ENCODE results near the gene PPP6R2.
A peak's percentile ranks its signal among the peaks of the same experiment; 100 is the strongest.

The PPP6R2 gene, protein sequence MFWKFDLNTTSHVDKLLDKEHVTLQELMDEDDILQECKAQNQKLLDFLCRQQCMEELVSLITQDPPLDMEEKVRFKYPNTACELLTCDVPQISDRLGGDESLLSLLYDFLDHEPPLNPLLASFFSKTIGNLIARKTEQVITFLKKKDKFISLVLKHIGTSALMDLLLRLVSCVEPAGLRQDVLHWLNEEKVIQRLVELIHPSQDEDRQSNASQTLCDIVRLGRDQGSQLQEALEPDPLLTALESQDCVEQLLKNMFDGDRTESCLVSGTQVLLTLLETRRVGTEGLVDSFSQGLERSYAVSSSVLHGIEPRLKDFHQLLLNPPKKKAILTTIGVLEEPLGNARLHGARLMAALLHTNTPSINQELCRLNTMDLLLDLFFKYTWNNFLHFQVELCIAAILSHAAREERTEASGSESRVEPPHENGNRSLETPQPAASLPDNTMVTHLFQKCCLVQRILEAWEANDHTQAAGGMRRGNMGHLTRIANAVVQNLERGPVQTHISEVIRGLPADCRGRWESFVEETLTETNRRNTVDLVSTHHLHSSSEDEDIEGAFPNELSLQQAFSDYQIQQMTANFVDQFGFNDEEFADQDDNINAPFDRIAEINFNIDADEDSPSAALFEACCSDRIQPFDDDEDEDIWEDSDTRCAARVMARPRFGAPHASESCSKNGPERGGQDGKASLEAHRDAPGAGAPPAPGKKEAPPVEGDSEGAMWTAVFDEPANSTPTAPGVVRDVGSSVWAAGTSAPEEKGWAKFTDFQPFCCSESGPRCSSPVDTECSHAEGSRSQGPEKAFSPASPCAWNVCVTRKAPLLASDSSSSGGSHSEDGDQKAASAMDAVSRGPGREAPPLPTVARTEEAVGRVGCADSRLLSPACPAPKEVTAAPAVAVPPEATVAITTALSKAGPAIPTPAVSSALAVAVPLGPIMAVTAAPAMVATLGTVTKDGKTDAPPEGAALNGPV

DNA sequence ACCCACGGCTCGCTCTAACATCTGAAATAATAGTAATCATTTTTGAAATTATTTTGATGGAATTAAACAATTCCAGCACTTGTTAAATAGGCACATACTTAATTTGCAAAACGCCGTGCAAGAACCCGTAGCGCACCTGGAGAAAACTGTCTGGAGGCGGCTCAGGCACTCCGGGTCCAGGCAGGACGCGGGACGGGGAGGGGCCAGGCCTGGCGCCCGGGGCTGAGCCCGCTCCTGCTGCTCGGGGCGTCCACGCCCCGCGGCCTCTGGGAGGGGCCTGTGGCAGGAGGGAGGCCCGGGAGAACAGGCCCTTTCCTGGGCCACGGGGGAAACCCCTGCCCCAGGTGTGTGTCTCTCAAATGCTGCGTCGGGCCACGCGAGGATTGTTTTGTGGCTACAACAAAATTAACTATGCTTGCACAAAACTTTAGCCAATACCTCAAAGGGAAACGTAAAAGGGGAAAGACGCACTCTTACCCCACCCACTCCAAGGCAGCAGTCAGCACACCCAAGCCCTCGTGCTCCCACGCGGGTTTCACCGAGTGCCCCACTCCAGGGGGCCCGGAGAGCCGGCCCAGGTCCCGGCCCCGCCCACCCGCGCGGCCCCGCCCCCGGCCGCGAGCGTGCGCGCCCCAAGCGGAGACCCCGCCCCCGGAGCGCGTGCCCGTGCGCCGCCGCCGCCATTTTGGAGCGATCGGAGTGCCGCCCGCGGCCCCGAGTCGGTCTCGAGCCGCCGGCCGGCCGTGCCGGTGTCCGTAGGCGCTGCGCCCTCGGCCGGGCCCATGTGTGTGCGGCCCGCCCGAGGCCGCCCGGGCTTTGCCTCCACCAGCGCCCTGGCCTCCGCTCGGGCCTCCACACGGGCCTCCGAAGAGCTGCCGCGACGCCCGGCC lies at the start of gene PPP6R2:
TSS of gene PPP6R2 (plus strand) at position 677 of the 890 bp plus-strand sequence. CDS start 50,582 bp downstream, outside the sequence.
- DNase-seq, result peak; percentile 97

DNA sequence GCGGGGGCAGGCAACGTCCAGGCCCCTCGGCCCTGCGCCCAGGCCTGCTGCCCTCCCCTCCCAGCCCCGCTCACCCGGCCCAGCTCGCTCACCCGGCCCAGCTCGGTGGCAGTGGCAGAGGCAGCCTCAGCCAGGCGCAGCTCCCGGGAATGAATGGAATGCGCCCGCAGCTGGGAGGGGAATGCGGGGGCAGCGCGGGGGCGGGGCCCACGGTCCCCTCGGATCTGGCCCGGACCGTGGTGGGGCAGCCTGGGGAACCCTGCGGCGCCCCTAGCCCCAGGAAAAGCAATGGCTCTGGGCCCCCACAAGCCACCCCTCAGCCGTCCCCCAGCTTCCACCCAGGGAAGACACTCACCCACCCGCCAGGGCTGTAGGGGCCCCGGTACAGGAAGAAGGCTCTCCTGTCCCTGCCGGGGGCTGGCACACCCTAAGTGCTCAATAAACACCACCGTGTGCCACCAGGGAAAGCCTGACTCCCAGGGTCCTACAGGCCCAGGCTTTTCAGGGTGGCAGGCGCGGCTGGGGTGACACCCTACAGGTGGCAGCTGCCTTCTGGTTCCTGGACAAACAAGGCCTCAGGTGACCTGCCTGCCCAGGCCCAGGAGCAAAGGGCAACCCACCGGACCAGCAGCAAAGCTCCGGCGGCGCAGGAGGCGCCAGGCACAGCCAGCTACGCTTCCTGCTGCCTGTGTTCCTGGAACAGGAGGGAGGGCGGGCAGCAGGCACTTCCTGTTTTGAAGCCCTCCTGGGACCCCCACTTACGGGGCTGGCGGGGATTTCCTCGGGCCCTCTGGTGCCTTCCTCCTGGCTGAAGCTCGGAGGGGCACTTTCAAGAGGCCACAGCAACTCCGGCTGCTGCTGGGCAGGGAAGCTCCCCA lies 49.4 kb upstream of the PPP6R2 start:
- no peak for DNase-seq

DNA sequence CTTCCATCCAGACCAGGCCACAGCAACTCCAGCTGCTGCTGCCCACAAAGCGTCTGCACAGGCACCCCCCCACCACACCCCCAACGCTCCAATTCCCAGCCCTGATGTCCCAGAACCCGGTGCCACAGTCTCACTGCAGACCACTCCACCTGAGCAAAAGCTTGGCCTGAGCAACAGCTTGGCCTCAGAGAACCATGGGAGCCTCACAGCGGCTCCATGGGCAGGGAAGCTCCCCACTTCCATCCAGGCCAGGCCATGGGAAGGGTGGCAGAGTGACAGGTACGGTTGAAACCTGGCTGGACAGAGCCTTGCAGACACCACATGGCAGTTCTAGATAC lies 48.8 kb upstream of the PPP6R2 start:
- no peak for DNase-seq

DNA sequence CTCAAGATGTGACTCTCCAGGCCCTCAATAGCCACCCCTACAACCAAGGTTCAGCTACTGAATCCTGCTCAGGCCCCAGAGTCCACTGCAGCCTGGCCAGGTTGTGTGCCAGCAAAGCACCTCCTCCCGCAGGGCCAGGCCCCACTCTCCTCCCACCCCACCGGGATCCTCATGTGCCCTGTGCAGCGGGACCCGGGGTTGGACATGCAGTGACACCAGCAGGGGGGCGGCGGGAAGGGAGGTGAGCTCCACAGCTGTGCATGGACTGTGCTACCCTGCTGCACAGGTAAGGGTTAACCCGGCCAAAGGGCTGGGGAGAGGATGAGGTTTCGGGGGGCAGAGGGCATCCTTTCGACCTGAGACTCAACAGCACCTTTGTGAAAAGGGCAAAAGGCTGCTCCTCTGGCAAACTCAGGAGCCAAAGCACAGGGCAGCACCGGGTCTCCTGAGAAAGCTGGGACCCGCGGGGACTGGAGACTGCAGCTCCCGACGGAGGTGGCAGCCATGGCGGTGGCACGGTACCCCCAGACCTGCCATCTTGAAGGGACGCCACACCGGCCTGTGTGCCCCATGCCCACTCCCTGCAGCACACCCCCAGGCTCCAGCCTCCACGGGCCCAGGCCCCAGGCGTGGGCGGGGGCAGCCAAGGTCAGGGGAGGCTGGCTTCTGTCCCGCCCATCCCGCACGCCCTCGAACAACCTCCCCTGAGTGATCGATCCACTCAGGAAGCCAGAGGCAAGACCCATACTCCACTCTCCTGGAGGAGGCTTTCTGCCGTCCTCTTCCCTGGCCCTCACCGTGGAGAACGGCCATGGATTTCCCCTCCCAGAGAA lies 46.3 kb upstream of the PPP6R2 start:
- DNase-seq, result no peak

DNA sequence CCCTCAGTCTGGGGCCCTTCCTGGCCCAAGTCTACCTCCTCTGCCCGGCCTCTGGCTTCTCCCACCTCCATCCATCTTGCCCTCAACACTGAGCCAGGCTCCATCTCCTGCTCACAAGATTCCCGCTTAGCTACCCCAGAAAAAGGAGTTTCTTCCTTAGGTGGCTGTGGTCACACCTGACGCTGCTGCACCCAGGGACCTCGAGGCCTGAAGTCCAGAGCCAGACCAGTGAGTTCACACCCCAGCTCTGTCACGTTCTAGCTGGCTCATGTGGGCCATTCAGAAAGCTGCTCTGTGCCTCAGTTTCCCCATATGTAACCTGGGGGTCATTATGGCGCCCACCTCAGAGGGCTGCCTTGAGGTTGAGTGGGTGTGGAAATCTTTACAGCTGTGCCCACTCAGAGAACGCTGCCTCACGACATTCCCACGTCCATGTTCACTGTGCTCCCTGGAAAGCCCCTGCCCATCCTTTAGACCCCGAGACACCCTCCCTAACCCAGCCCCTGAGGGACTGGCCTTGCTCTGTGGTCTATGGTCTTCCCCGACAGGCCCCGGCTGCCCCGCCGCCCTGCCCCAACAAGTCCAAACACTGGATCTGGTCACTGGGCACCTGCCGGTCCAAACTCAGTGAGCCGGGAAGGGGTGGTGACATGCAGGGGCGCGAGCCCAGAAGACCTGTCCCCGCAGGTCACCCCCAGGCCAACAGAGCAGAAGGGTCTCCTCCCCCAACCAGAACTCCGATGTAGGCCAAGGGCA lies 45.4 kb upstream of the PPP6R2 start:
- DNase-seq, result no peak

GRCh38 chr22:50298266-50298637 lies 44.9 kb upstream of the PPP6R2 start:
- no peak for DNase-seq

- no peak for DNase-seq
Measured at GRCh38 chr22:50298937-50299784, 44.0 kb upstream of the PPP6R2 start.

- DNase-seq, result no peak
Measured at GRCh38 chr22:50299785-50300619, 43.1 kb upstream of the PPP6R2 start.

DNA sequence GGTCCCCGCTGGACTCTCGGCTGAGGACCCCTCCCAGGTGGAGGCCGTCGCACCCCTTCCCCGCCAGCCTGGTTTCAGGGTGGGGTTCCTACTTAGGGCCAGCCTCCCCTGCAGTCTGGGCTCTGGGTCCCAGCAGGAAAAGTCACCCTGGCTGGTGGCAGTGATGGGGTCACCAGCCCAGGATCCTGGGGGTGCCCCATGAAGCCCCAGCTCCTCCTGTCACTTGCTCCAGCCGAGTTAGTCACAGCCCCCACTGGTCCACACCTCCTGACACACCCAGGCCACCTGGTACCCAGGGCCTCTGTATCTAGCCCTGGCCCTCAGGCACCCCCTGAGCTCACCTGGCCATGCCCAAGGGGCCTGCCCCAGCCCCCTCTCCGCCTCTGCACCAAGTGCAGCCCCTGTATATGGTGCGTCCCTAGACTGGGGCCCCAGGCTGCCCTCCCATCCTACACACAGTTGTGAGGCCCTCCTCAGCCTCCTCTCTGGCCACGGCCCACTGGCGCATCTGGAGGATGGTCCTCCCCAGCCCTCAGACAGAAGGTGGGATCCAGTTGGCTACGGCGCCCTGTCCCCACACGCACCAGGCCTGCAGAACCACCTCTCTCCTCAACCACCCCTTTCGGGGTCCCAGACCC lies 42.4 kb upstream of the PPP6R2 start:
- no peak for DNase-seq

GRCh38 chr22:50301581-50301991 lies 41.5 kb upstream of the PPP6R2 start:
- no peak for DNase-seq

DNA sequence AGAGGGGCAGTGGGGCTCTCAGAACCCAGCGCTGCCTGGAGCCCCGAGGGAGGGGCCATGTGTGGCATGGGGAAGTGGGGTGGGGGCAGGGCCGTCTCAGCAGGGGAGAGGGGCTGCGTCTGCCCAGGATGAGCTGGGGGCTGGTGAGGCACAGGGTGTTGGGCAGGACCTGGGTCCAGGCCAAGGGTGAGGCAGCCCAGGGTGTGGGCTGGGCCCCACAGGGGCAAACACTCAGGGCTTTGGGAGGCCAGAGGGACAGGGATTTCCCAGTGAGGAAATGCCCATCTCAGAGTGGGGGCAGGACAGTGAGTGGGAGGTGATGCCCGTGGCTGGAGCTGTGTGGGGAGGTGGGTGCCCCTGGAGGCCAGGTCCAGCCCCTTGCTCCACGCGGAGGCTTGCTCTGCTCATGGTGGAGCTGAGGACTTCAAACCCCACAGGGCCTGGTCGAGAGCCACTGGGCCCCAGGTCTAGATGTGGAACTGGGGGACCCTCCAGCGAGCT lies 41.0 kb upstream of the PPP6R2 start:
- DNase-seq, result no peak

DNA sequence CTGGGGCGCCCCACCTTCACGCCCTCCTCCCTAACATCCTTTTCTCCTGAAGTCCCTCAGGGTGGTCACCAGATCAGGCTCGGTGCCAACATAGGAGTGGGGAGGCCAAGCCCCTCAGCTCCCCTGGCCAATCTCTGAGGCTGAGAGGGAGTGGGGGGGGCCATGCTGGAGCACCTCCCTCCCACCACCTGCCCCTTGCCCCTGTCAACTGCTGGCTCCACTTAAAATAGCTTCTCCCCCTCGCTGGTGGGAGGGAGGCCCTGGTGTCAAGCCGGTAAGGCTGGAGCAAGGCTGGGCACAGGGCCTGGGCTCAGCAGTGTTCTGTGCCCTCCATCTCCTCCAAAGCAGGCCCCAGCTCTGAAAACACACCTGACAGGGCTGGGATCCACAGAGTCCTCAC lies 40.6 kb upstream of the PPP6R2 start:
- no peak for DNase-seq

DNA sequence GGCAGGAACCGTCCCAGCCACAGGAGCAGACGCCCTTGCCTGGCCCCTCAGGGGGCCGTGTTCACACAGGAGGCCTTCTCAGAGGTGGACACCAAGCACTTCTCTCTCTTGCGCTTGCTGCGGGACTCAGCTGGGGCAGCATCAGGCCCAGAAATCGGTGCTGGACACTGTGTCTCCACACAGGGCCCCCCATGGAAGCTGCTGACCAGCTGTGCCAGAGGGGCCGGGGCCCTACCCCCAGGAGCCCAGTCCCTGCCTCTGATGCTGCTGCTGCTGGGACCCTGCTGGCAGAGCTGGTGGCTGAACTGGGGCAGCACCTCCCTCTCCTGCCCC lies 39.6 kb upstream of the PPP6R2 start:
- no peak for DNase-seq

DNA sequence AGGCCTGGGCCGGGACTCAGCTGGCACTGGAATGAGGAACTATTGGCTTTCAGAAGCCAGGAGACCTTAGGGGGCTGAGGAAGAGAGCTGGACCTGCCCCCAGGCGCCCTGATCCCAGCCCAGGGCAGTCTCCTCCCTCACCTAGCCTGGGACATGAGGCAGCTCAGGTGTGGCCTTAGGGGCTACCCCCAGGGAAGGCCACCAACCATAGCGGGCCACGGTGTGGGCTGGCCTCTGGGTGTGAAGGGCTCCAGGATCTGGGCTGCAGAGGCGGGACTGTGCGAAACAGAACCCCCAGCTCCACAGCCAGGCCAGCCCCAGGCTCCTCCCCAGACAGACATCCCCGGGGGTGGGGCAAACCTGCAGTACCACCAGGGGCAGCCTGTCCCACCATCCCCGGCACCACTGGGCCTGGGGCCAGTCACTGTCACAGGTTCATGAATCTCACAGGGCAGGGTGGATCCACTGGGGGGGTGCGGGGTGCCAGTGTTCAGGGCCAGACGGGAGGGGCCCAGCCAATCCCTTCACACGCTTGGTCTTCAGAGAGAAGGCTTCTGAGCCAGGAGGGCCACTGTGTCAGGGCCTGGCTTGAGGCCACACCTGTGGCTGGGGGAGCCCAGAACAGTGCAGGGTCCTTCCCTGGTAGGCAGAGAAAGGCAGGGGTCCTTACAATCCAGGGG lies 39.1 kb upstream of the PPP6R2 start:
- no peak for DNase-seq

DNA sequence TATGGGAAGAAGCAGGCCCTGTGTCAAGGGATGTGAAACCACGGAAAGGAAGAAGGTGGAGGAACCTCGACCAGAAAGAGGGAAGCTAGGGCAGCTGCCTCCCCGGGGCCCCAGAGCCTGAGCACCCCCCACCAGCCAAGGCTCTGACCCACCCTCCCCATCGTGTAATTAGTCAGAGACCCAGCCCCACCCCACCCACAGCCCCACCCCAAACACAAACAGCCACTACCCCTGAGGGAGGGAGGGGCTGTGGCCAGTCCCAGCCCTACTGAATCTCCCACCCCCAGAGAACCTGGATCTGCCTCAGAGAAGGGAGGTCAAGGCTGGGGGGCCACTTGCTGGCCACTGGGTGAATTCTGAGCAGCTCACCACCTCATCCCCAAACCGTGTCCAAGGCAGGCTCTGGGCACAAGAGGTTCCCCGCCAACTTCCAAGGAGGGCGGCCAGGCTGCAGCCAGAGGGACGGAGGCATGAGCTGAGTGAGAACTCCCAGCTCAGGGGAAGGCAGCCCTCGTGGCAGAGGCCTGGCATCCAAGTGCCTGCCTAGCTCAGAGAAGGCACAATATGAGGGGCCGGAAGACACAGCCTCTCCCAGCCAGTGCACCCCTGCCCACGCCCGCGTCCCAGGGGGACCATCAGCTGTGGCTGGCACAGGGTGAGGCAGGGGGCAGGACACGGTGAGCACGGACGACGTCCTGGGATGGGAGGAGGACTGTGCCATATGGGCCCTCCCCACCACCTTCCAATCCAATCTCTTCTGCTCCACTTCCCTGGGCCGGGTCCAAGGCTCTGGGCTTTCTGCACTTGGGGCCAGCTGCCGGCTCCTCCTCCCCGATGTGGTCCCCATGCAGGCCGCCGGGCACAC lies 38.4 kb upstream of the PPP6R2 start:
- no peak for DNase-seq

GRCh38 chr22:50305393-50305922 lies 37.7 kb upstream of the PPP6R2 start:
- no peak for DNase-seq
